Cardiac ventricle fibroblast (primary cell): ENCODE data around the gene FLYWCH2. TPM values are rescaled to one million over a fixed set of nuclear protein-coding genes. Genes with fewer than 3 reads are reported as not detected.

ENCODE experiments used
- total RNA-seq: library from RNA; depleted of rRNA; stranded (reverse); fragments of >200 nt; gene quantifications from 2 replicates; pipeline ENCODE4 v1.2.3, GENCODE V29; 2015

Gene FLYWCH2, protein sequence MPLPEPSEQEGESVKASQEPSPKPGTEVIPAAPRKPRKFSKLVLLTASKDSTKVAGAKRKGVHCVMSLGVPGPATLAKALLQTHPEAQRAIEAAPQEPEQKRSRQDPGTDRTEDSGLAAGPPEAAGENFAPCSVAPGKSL
- 83.2 and 90.0 TPM in 2 replicates for total RNA-seq

DNA sequence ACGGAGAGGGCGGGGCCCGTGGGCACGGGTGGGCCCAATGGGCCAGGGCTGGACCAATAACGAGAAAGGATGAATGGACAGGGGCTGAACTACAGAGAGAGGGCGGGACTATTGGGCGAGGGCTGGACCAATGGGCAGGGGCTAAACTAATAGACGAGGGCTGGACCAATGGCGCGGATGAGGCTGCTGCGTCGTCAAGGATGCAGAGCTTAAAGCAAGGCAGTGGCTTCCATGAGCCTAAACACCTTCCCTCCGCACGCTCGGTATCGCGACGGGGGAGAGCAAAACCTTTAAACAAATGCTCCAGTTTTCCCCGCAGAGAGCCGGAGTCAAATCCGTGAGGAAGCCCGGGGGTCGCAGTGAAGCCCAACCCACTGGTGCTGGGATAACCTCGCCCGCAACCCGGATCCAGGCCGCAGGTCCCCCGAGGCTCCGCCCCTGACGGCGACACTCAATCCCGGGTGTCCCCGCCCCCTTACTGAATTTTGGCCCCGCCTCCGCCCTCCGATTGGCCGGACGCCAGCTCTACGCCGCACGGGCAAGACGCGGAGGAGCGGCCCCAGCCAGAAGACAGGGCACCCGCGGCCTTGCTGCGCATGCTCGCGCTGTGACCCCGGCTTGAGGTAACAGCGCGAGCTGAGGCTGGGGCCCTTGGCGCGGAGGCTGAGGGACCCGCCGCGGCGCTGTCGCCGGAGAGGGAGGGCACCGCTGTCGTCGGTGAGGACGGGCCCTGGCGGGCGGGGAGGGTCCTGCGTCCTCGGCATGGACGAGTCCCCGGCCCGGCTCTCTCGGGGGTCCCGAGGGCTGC, at the start of gene FLYWCH2:
TSS of gene FLYWCH2 (plus strand) at position 566 of the 808 bp plus-strand sequence. CDS start 13,235 bp downstream, outside the sequence.

DNA sequence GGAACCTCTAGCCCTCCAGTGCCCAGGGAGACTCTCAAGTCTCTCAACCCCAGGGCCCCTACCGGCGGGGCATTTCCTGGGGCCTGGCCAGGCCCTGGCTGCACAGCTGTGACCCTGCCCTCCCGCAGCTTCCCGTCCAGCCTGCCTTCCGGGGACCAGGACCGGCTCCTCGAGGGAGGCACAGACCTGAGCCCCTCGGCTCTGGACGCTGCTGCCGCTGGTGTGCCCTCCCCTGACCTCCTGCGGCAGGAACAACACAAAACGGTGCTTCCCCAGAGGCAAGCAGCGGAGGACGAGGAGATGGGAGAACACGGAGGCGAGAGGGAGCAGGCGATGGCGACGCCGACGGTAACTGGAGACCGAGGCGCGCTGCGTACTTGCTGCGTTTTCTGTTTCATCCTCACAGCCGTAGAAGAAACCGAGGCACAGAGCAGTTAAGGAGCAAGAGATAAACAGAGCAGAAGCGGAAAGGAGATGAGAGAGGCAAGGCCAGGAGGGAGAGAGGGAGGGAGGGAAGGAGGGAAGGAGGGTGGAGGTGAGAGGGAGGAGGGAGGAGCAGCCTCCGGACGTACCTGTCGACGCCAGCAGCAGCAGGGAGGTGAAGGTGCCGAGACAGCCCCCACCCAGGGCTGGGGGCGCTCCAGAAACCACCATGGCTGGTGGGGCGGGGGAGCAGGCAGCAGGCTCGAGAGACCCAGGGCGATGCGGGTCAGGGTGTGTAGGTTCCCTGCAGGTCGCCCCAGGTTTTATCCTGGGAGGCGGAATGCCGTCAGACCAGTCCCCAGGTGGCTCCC, 25.4 kb upstream of the FLYWCH2 start, which contains the start of gene PRSS22:
TSS of gene PRSS22 (minus strand) at position 720 of the 794 bp plus-strand sequence. CDS start at position 654, 66 bp downstream.

DNA sequence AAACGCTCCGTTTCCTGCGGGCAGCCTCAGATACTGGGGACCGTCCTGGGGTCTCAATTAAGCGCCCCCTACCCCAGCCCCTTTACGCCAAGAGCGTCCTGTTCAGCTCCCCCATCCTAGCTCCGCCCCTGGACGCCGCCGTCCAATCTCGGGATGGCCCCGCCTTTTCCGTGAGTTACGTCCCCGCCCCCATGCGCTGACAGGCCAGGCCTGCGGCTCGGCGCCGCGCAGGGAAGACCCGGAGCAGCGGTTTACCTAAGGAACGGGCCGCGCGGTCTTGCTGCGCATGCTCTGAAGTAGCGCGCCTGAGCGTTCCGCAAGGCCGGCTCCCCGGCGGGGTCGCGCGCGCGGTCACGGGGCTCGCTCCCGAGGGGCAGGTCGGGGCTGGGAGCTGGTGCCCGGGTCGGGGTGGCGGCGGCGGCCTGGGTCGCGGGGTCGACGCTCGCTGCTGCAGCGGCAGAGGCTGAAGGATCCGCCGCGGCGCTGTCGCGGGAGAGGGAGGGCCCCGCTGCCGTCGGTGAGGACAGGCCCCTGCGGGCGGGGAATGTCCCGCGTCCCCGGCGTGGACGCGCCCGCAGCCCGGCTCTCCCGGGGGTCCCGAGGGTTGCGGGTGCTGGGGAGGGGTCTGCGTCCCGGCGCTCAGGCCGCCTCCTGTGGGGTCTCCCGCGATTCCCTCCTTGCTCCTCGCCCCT, 28.8 kb downstream of the FLYWCH2 start, which contains the start of gene FLYWCH1:
TSS of gene FLYWCH1 (plus strand) at position 294 of the 692 bp plus-strand sequence. CDS start 17,755 bp downstream, outside the sequence.

Other genes with a start within 250 kb of the FLYWCH2 start
- gene KCTD5, start 200.7 kb upstream of the FLYWCH2 start, total RNA-seq, result 16.0 and 17.8 TPM in 2 replicates
- gene PRSS27, start 163.0 kb upstream of the FLYWCH2 start, total RNA-seq, result 0.05 and 0.12 TPM in 2 replicates
- gene SRRM2, start 130.6 kb upstream of the FLYWCH2 start, total RNA-seq, result 93.7 and 119 TPM in 2 replicates
- gene ELOB, start 105.9 kb upstream of the FLYWCH2 start, total RNA-seq, result 671 and 1,192 TPM in 2 replicates
- gene PRSS33, start 95.7 kb upstream of the FLYWCH2 start, total RNA-seq, result not detected in 2 replicates
- not detected in 2 replicates for gene PRSS41, start 84.7 kb upstream of the FLYWCH2 start, total RNA-seq
- gene PRSS21, start 66.0 kb upstream of the FLYWCH2 start, total RNA-seq, result 1.00 TPM in 1 of 2 replicates, not detected in the other
- 0.25 and 0.78 TPM in 2 replicates for gene ZG16B, start 52.9 kb upstream of the FLYWCH2 start, total RNA-seq
- not detected in 2 replicates for gene PRSS22, start 25.0 kb upstream of the FLYWCH2 start, total RNA-seq
- 32.0 and 41.6 TPM in 2 replicates for gene FLYWCH1, start 28.7 kb downstream of the FLYWCH2 start, total RNA-seq
- gene KREMEN2, start 81.1 kb downstream of the FLYWCH2 start, total RNA-seq, result not detected in 2 replicates
- gene PAQR4, start 86.1 kb downstream of the FLYWCH2 start, total RNA-seq, result 1.4 and 2.0 TPM in 2 replicates
- gene PKMYT1, start 97.2 kb downstream of the FLYWCH2 start, total RNA-seq, result 1.1 and 2.5 TPM in 2 replicates
- not detected in 2 replicates for gene CLDN9, start 129.7 kb downstream of the FLYWCH2 start, total RNA-seq
- not detected in 2 replicates for gene CLDN6, start 135.0 kb downstream of the FLYWCH2 start, total RNA-seq
- gene TNFRSF12A, start 137.2 kb downstream of the FLYWCH2 start, total RNA-seq, result 52.3 and 76.3 TPM in 2 replicates
- 21.2 and 25.1 TPM in 2 replicates for gene HCFC1R1, start 140.7 kb downstream of the FLYWCH2 start, total RNA-seq
- gene THOC6, start 140.8 kb downstream of the FLYWCH2 start, total RNA-seq, result 17.3 and 20.0 TPM in 2 replicates
- gene BICDL2, start 153.7 kb downstream of the FLYWCH2 start, total RNA-seq, result 0.15 and 0.25 TPM in 2 replicates
- not detected in 2 replicates for gene MMP25, start 163.3 kb downstream of the FLYWCH2 start, total RNA-seq
- gene IL32, start 182.4 kb downstream of the FLYWCH2 start, total RNA-seq, result 20.7 and 26.7 TPM in 2 replicates
- gene ZSCAN10, start 216.1 kb downstream of the FLYWCH2 start, total RNA-seq, result not detected in 2 replicates
- 11.3 and 11.6 TPM in 2 replicates for gene ZNF205, start 229.4 kb downstream of the FLYWCH2 start, total RNA-seq